ENCODE data around the gene NOTCH3.

Gene NOTCH3

DNA sequence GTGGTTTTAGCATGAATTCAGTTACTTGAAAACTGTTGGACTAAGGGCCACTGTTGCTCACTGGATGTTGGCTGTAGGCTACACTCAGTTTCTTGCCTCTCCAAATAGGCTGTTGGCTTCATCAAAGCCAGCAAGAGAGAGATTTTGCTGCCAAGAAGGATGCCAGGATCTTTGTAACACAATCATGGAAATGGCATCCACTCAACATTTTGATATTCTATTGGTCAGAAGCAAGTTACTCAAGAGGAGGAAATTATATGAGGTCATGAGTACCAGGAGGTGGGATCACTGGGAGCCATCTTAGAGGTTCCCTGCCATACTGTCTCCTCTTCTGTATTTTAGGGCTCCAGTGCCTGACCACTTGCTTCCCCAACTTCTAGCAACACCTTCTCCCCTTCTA lies 63.0 kb downstream of the NOTCH3 start:
- no peaks in the 10 kb centered on the region for H3F3A ChIP-seq (ENCODE audit: insufficient read depth, low read length)
- H3K36me3 ChIP-seq (replicated peaks; ENCODE audit: insufficient read depth, low read length) = no peaks in the 10 kb centered on the region
- H3K27ac ChIP-seq (ENCODE audit: low read length) = no peak overlapping the region
- no peak overlapping the region for H3K4me3 ChIP-seq (ENCODE audit: low read length)
- no peak overlapping the region for H3K9ac ChIP-seq (ENCODE audit: low read length)
- H3K9me3 ChIP-seq (replicated peaks; ENCODE audit: insufficient read depth, low read length) = no peaks in the 10 kb centered on the region
- no peaks in the 10 kb centered on the region for H3K9me2 ChIP-seq (replicated peaks; ENCODE audit: insufficient read depth, low read length)
- no peak overlapping the region for H2AFZ ChIP-seq (ENCODE audit: low read length)
- H3K4me2 ChIP-seq (ENCODE audit: low read depth, low read length) = no peak overlapping the region
- no peak for DNase-seq
- TF ChIP-seq, protein P1, sequence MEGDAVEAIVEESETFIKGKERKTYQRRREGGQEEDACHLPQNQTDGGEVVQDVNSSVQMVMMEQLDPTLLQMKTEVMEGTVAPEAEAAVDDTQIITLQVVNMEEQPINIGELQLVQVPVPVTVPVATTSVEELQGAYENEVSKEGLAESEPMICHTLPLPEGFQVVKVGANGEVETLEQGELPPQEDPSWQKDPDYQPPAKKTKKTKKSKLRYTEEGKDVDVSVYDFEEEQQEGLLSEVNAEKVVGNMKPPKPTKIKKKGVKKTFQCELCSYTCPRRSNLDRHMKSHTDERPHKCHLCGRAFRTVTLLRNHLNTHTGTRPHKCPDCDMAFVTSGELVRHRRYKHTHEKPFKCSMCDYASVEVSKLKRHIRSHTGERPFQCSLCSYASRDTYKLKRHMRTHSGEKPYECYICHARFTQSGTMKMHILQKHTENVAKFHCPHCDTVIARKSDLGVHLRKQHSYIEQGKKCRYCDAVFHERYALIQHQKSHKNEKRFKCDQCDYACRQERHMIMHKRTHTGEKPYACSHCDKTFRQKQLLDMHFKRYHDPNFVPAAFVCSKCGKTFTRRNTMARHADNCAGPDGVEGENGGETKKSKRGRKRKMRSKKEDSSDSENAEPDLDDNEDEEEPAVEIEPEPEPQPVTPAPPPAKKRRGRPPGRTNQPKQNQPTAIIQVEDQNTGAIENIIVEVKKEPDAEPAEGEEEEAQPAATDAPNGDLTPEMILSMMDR (IDR thresholded peaks at IDR 0.05; ENCODE audit: low read length) = no peak
- TF ChIP-seq EZH2 (optimal IDR thresholded peaks at IDR 0.05; ENCODE audit: low read depth, low read length) (no peak), EZH2phosphoT487 (IDR thresholded peaks at IDR 0.05; ENCODE audit: low read length) (no peak)
- H3K4me1 ChIP-seq (ENCODE audit: low read length) = no peaks in the 10 kb centered on the region
- H3K27me3 ChIP-seq (replicated peaks; ENCODE audit: insufficient read depth, low read length) = peaks cover 39% of the 10 kb centered on the region
- no peaks in the 10 kb centered on the region for H4K20me1 ChIP-seq (ENCODE audit: insufficient read depth, low read length)
- no peaks in the 10 kb centered on the region for H3K79me2 ChIP-seq (ENCODE audit: low read length)

- Histone ChIP-seq H3K9ac (ENCODE audit: low read length) (no peak overlapping the region), H3F3A (ENCODE audit: insufficient read depth, low read length) (no peaks in the 10 kb centered on the region), H3K36me3 (replicated peaks; ENCODE audit: insufficient read depth, low read length) (no peaks in the 10 kb centered on the region), H3K9me3 (replicated peaks; ENCODE audit: insufficient read depth, low read length) (no peaks in the 10 kb centered on the region), H3K9me2 (replicated peaks; ENCODE audit: insufficient read depth, low read length) (no peaks in the 10 kb centered on the region), H3K4me2 (ENCODE audit: low read depth, low read length) (no peak overlapping the region), H3K79me2 (ENCODE audit: low read length) (no peaks in the 10 kb centered on the region), H3K4me3 (ENCODE audit: low read length) (no peak overlapping the region), H3K4me1 (ENCODE audit: low read length) (0 out of 2 replicates have a peak, but pooled peaks cover under 1% of the 10 kb centered on the region), H2AFZ (ENCODE audit: low read length) (no peak overlapping the region), H3K27me3 (replicated peaks; ENCODE audit: insufficient read depth, low read length) (peaks cover 34% of the 10 kb centered on the region), H4K20me1 (ENCODE audit: insufficient read depth, low read length) (no peaks in the 10 kb centered on the region), H3K27ac (ENCODE audit: low read length) (no peak overlapping the region)
- TF ChIP-seq EZH2 (optimal IDR thresholded peaks at IDR 0.05; ENCODE audit: low read depth, low read length) (no peak), EZH2phosphoT487 (IDR thresholded peaks at IDR 0.05; ENCODE audit: low read length) (no peak)
- TF ChIP-seq, protein P1 (IDR thresholded peaks at IDR 0.05; ENCODE audit: low read length) = no peak
- no peak for DNase-seq
These were observed 64.4 kb downstream of the NOTCH3 start for GRCh38 chr19:15136234-15136954.

- no peaks in the 10 kb centered on the region; the same call in 1 of the 2 replicates for H3K79me2 ChIP-seq (ENCODE audit: low read length)
- no peak for DNase-seq
- H3K4me3 ChIP-seq (ENCODE audit: low read length) = no peak overlapping the region
- 0 out of 2 replicates have a peak, but pooled peaks cover 3% of the 10 kb centered on the region for H3K27me3 ChIP-seq (replicated peaks; ENCODE audit: insufficient read depth, low read length)
- H3K9ac ChIP-seq (ENCODE audit: low read length) = no peak overlapping the region
- H3K36me3 ChIP-seq (replicated peaks; ENCODE audit: insufficient read depth, low read length) = no peaks in the 10 kb centered on the region
- no peak overlapping the region for H3K4me2 ChIP-seq (ENCODE audit: low read depth, low read length)
- H2AFZ ChIP-seq (ENCODE audit: low read length) = no peak overlapping the region
- no peaks in the 10 kb centered on the region for H3K9me2 ChIP-seq (replicated peaks; ENCODE audit: insufficient read depth, low read length)
- 0 out of 2 replicates have a peak, but pooled peaks cover 6% of the 10 kb centered on the region for H3K4me1 ChIP-seq (ENCODE audit: low read length)
- no peaks in the 10 kb centered on the region for H3K9me3 ChIP-seq (replicated peaks; ENCODE audit: insufficient read depth, low read length)
- no peaks in the 10 kb centered on the region for H4K20me1 ChIP-seq (ENCODE audit: insufficient read depth, low read length)
- H3K27ac ChIP-seq (ENCODE audit: low read length) = no peak overlapping the region
- H3F3A ChIP-seq (ENCODE audit: insufficient read depth, low read length) = no peaks in the 10 kb centered on the region
- TF ChIP-seq EZH2 (optimal IDR thresholded peaks at IDR 0.05; ENCODE audit: low read depth, low read length) (no peak), EZH2phosphoT487 (IDR thresholded peaks at IDR 0.05; ENCODE audit: low read length) (no peak)
- TF ChIP-seq, protein P1 (IDR thresholded peaks at IDR 0.05; ENCODE audit: low read length) = no peak
These were observed 70.8 kb downstream of the NOTCH3 start for GRCh38 chr19:15129856-15130585.

All from MM.1S (cell line).